ENCODE measurements around the gene SVIL.
"Not testable (repeated sequence)": the region's sequence is repeated elsewhere in the genome, so short reads cannot be mapped to it uniquely, and the experiment has no call there.

Gene SVIL

GRCh38 chr10:29519659-29520058 is 115.1 kb downstream of the SVIL start:
- no peaks in the 10 kb centered on the region for H3K79me2 ChIP-seq (ENCODE audit: insufficient read depth, low read length)
- no peaks in the 10 kb centered on the region for H3K9me2 ChIP-seq (replicated peaks; ENCODE audit: low read depth, low read length)
- no peaks in the 10 kb centered on the region for H4K20me1 ChIP-seq (ENCODE audit: insufficient read depth, low read length, poor library complexity, severe bottlenecking)
- no peak overlapping the region for H2AFZ ChIP-seq (ENCODE audit: low read length)
- H3K9ac ChIP-seq (ENCODE audit: low read depth, low read length, poor library complexity, severe bottlenecking), result no peak overlapping the region
- H3F3A ChIP-seq (ENCODE audit: low read depth), result no peaks in the 10 kb centered on the region
- H3K36me3 ChIP-seq (ENCODE audit: insufficient read depth, low read length), result peaks cover 11% of the 10 kb centered on the region; the same call in 1 of the 2 replicates
- no peak for TF ChIP-seq EZH2phosphoT487 (IDR thresholded peaks at IDR 0.05; ENCODE audit: borderline replicate concordance)
- TF ChIP-seq, protein P1, sequence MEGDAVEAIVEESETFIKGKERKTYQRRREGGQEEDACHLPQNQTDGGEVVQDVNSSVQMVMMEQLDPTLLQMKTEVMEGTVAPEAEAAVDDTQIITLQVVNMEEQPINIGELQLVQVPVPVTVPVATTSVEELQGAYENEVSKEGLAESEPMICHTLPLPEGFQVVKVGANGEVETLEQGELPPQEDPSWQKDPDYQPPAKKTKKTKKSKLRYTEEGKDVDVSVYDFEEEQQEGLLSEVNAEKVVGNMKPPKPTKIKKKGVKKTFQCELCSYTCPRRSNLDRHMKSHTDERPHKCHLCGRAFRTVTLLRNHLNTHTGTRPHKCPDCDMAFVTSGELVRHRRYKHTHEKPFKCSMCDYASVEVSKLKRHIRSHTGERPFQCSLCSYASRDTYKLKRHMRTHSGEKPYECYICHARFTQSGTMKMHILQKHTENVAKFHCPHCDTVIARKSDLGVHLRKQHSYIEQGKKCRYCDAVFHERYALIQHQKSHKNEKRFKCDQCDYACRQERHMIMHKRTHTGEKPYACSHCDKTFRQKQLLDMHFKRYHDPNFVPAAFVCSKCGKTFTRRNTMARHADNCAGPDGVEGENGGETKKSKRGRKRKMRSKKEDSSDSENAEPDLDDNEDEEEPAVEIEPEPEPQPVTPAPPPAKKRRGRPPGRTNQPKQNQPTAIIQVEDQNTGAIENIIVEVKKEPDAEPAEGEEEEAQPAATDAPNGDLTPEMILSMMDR (conservative IDR thresholded peaks at IDR 0.05; ENCODE audit: low read length), result no peak
- H3K27me3 ChIP-seq (ENCODE audit: insufficient read depth, low read length, poor library complexity, severe bottlenecking), result no peaks in the 10 kb centered on the region
- H3K4me2 ChIP-seq (ENCODE audit: low read depth, low read length, poor library complexity, severe bottlenecking), result no peak overlapping the region
- peaks cover 8% of the 10 kb centered on the region for H3K4me1 ChIP-seq (ENCODE audit: insufficient read depth, low read length, poor library complexity, severe bottlenecking)
- no peaks in the 10 kb centered on the region for H3K9me3 ChIP-seq (ENCODE audit: insufficient read depth, low read depth, low read length)
- no peak overlapping the region for H3K4me3 ChIP-seq (ENCODE audit: low read length, poor library complexity, severe bottlenecking)

- Histone ChIP-seq H3K4me2 (ENCODE audit: low read depth, low read length, poor library complexity, severe bottlenecking) (no peak overlapping the region), H2AFZ (ENCODE audit: low read length) (no peak overlapping the region), H3K9me3 (ENCODE audit: insufficient read depth, low read depth, low read length) (no peaks in the 10 kb centered on the region), H3K36me3 (ENCODE audit: insufficient read depth, low read length) (peaks cover 4% of the 10 kb centered on the region; the same call in 1 of the 2 replicates), H3K4me1 (ENCODE audit: insufficient read depth, low read length, poor library complexity, severe bottlenecking) (peaks cover 1% of the 10 kb centered on the region), H3K9me2 (replicated peaks; ENCODE audit: low read depth, low read length) (no peaks in the 10 kb centered on the region), H3K4me3 (ENCODE audit: low read length, poor library complexity, severe bottlenecking) (no peak overlapping the region), H3K79me2 (ENCODE audit: insufficient read depth, low read length) (no peaks in the 10 kb centered on the region), H3F3A (ENCODE audit: low read depth) (no peaks in the 10 kb centered on the region), H3K9ac (ENCODE audit: low read depth, low read length, poor library complexity, severe bottlenecking) (no peak overlapping the region), H3K27me3 (ENCODE audit: insufficient read depth, low read length, poor library complexity, severe bottlenecking) (no peaks in the 10 kb centered on the region), H4K20me1 (ENCODE audit: insufficient read depth, low read length, poor library complexity, severe bottlenecking) (no peaks in the 10 kb centered on the region)
- no peak for TF ChIP-seq EZH2phosphoT487 (IDR thresholded peaks at IDR 0.05; ENCODE audit: borderline replicate concordance)
- TF ChIP-seq, protein P1 (conservative IDR thresholded peaks at IDR 0.05; ENCODE audit: low read length), result peak; percentile 79
Measured at GRCh38 chr10:29517352-29517923, 117.3 kb downstream of the SVIL start.

DNA sequence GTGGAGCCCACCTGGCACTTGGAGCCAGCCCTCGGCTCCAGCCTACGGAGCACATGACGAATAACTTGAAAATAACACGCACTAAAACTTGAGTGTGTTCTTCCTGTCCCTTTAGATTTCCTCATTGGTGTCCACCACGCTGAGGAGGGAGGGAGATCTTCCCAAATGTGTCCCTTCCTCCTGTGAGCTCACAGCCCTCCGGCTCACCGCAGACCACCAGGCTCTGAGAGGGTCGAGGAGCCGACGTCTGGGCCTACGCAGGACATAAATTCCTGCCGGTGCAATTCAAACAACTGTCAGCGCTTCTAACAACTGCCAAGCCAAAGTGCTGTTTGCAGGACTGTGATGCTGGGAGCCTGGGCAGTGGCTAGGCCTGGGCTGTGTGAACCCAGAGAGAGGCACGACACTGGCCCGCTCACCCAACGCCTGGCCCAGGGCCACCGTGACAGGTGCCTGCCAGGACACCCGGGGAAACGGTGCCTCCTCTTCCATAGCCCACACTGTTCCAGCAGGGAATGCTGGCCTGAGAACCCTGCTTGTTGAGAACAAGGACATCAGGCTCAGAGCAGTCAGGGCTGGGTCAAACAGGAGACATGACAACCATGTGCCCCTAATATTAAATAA is 118.3 kb downstream of the SVIL start:
- not testable (repeated sequence) for H3K4me3 ChIP-seq (ENCODE audit: low read length, poor library complexity, severe bottlenecking); H3K9me3 ChIP-seq (ENCODE audit: insufficient read depth, low read depth, low read length); H3K4me1 ChIP-seq (ENCODE audit: insufficient read depth, low read length, poor library complexity, severe bottlenecking); H3F3A ChIP-seq (ENCODE audit: low read depth); H2AFZ ChIP-seq (ENCODE audit: low read length); H3K9ac ChIP-seq (ENCODE audit: low read depth, low read length, poor library complexity, severe bottlenecking); H3K79me2 ChIP-seq (ENCODE audit: insufficient read depth, low read length); H4K20me1 ChIP-seq (ENCODE audit: insufficient read depth, low read length, poor library complexity, severe bottlenecking); H3K36me3 ChIP-seq (ENCODE audit: insufficient read depth, low read length); H3K9me2 ChIP-seq (replicated peaks; ENCODE audit: low read depth, low read length); H3K4me2 ChIP-seq (ENCODE audit: low read depth, low read length, poor library complexity, severe bottlenecking); H3K27me3 ChIP-seq (ENCODE audit: insufficient read depth, low read length, poor library complexity, severe bottlenecking)

GRCh38 chr10:29515879-29516278 is 118.9 kb downstream of the SVIL start:
- not testable (repeated sequence) for H2AFZ ChIP-seq (ENCODE audit: low read length); H3K36me3 ChIP-seq (ENCODE audit: insufficient read depth, low read length); H3K9me3 ChIP-seq (ENCODE audit: insufficient read depth, low read depth, low read length); H3K4me3 ChIP-seq (ENCODE audit: low read length, poor library complexity, severe bottlenecking); H3K9ac ChIP-seq (ENCODE audit: low read depth, low read length, poor library complexity, severe bottlenecking); H3K79me2 ChIP-seq (ENCODE audit: insufficient read depth, low read length); H3K9me2 ChIP-seq (replicated peaks; ENCODE audit: low read depth, low read length); H3K27me3 ChIP-seq (ENCODE audit: insufficient read depth, low read length, poor library complexity, severe bottlenecking); H3F3A ChIP-seq (ENCODE audit: low read depth); H4K20me1 ChIP-seq (ENCODE audit: insufficient read depth, low read length, poor library complexity, severe bottlenecking); H3K4me1 ChIP-seq (ENCODE audit: insufficient read depth, low read length, poor library complexity, severe bottlenecking); H3K4me2 ChIP-seq (ENCODE audit: low read depth, low read length, poor library complexity, severe bottlenecking)

- H3K9me2 ChIP-seq (replicated peaks; ENCODE audit: low read depth, low read length); H3K4me2 ChIP-seq (ENCODE audit: low read depth, low read length, poor library complexity, severe bottlenecking); H3K36me3 ChIP-seq (ENCODE audit: insufficient read depth, low read length); H3F3A ChIP-seq (ENCODE audit: low read depth); H3K4me3 ChIP-seq (ENCODE audit: low read length, poor library complexity, severe bottlenecking); H3K27me3 ChIP-seq (ENCODE audit: insufficient read depth, low read length, poor library complexity, severe bottlenecking); H3K9ac ChIP-seq (ENCODE audit: low read depth, low read length, poor library complexity, severe bottlenecking); H2AFZ ChIP-seq (ENCODE audit: low read length); H3K4me1 ChIP-seq (ENCODE audit: insufficient read depth, low read length, poor library complexity, severe bottlenecking); H3K79me2 ChIP-seq (ENCODE audit: insufficient read depth, low read length); H4K20me1 ChIP-seq (ENCODE audit: insufficient read depth, low read length, poor library complexity, severe bottlenecking); H3K9me3 ChIP-seq (ENCODE audit: insufficient read depth, low read depth, low read length): not testable (repeated sequence)
Measured at GRCh38 chr10:29515104-29515503, 119.7 kb downstream of the SVIL start.
